HG03095 (cell line): ENCODE results near the gene USP48.
"Not testable (repeated sequence)": the region's sequence is repeated elsewhere in the genome, so short reads cannot be mapped to it uniquely, and the experiment has no call there.

Experiments
- ATAC-seq: cut with Tn5 transposase; IDR thresholded peaks from one replicate; pipeline ENCODE4 v1.9.1; 2021; ENCODE audit warnings: moderate library complexity; ENCODE audit not compliant: unreplicated experiment

USP48 gene

GRCh38 chr1:21705303-21705980, 77.5 kb downstream of the USP48 start:
- no peak for ATAC-seq

DNA sequence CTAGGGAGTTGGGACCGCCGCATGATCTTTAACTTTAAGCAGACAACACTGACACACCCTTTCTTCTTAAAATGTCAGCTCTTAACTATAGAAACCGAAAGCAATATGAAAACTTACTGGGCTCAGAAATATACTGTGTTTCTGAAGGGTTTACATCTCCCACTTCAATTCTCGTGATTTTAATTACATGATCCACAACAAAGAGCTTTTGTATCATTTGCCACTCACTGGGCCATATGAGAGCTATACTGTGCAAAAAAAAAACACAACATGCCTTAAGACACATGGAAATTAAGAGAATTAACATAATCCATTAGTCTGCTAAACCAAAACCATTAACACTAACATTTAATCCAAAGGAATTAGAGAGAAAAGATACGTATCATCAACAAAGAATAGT, 78.8 kb downstream of the USP48 start:
- no peak for ATAC-seq

- no peak for ATAC-seq
Measured at GRCh38 chr1:21703318-21703963, 79.5 kb downstream of the USP48 start.

GRCh38 chr1:21702780-21703179, 80.2 kb downstream of the USP48 start:
- ATAC-seq, result no peak

- no peak for ATAC-seq
Measured at GRCh38 chr1:21701401-21701800, 81.5 kb downstream of the USP48 start.

GRCh38 chr1:21700094-21700493, 82.9 kb downstream of the USP48 start:
- no peak for ATAC-seq

DNA sequence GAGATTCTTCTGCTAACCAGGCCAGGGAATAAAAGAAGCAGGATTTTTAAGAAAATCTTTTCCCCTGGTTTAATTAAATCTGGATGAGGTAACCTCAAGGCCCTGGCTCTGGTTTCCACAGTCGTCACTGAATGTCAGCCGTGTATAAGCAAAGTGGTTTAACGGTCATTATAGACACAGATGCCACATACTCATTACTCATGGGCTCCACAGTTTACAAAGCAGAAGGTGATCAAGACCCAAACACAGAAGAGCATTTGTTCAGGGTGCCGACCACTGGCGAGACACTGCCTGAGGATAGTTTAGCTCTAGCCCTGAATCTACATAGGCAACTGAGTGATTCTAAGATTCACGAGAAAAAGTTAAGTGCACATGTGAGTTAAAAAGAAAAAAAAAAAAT, 86.0 kb downstream of the USP48 start:
- no peak for ATAC-seq

DNA sequence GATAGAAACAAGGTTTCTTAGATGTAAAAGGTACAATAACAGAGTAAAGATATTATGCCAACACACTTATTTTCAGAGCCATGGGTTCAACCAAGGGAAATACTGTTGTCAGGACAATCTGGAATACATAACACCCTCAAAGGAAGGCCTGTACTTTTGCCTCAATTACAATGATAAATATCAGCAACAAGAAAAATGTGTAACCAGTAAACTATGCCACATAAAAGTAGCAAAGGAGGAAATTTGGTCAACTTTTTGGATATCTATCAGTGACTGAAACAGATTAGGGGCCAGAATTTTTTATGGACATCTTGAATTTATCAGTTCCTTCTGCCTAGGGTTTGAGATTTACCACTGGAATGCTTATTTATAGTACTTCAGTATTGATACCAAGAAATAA, 89.2 kb downstream of the USP48 start:
- no peak for ATAC-seq

GRCh38 chr1:21691739-21692138, 91.2 kb downstream of the USP48 start:
- no peak for ATAC-seq

DNA sequence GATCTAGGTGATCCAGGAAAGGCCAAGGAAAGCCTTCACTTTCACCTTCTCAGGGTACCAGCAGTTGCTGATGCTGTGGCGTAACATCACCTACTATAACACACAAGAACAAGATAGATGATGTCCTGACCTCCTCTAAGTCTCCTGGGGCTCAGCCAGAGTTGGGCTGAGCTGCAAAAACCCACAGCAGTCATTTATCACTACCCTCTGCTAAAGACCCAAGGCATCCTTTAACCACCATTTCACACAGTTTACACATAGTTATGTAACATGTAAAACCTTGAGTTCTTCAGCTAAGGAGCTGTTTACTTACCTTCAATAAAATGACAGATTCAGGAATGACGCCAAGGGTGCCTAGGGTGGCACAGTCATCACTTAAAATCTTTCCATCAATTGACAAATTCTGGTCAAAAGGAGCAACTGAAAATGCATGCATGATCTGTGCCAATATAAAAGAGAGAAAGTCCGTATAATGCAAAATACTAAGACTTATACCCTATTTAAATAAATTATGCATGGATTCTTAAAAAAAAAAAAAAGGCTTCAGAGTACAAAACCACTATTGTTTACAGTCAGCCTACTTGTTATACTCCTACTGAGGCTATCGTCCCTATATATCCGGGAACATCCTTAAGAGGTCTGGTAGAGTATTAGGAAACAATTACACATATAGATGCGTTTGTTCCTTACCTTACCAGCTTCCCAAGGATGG, 93.1 kb downstream of the USP48 start:
- ATAC-seq, result no peak

DNA sequence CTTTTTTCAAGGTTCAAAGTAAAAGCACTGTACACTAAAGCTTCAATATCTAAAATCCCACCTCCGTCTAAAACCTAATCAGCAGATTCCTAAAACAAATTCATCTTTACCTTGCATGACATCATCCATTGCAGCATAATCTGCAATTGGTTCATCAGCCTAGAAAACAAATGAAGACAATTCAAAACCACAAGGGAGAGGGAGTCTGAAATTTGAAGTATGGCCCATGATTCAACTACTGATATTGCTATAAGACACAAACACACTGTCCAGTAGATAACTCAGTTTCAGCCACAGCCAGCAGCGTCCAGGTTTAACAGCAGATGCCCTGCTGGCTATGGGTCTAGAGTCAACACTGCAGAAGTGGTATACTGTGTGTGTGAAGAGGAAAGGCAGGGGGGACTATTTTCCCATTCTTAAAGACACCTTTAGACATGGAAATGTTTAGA, 95.8 kb downstream of the USP48 start:
- no peak for ATAC-seq

DNA sequence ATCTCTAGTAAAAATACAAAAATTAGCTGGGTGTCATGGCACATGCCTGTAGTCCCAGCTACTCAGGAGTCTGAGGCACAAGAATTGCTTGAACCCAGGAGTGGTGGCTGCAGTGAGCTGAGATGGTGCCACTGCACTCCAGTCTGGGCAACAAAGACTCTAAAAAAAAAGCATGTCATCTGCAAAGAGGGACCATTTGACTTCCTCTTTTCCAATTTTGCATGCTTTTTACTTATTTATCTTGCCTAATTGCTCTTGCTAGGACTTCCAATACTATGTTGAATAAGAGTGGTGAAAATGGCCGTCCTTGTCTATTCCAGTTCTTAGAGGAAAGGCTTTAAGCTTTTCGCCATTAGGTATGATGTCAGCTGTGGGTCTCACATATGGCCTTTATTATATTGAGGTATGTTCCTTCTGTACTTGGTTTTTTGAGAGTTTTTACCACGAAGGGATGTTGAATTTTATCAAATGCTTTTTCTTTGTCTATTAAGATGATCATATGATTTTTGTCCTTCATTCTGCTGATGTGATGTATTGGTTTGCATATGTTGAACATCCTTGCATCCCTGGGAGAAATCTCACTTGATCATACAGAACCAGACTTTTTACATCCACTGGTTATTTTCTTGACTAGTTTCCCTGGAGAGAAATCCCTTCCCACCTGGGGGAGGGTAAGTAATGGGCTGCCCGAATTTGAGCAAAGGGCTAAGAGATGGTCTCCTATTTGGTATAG, 96.8 kb downstream of the USP48 start:
- no peak for ATAC-seq

GRCh38 chr1:21681426-21681825, 101.5 kb downstream of the USP48 start:
- no peak for ATAC-seq

GRCh38 chr1:21680918-21681317, 102.0 kb downstream of the USP48 start:
- ATAC-seq, result no peak

DNA sequence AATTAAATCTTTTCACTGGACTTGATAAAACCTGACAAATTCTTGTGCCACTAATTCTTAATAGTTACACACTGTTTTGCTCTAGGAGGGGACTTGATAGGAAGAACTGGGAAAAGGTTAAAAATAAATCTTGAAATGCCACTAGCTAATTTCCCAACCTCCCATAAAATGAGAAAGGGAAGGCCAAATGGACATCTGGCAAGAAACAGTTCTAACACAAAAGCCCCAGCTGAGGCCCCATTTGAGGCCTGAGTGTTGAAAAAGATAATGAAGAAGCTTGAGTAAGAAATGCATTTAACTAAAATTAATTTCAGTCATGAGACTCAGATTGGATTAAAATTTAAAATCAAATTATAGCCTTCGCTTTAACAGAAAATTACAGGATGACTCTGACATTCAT, 102.6 kb downstream of the USP48 start:
- no peak for ATAC-seq

GRCh38 chr1:21677168-21677567, 105.8 kb downstream of the USP48 start:
- no peak for ATAC-seq

DNA sequence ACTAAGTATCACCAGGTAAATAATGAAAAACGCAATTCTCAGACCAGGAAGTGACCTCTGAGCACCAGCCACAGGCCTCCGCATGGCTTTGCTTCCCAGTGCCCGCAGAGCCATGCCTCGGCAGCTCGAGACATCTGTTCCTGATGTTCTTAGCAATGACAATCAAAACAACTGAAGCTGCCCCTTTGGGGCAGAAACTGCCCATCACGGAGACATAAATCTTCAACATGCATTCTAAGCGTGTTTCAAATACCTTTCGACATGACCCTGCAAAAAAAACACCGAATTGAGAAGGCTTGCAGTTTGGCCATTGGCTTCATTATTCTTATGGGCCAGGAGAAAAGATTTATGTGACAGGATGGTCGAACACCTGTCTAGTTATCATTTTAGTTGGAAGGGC, 108.0 kb downstream of the USP48 start:
- no peak for ATAC-seq

- not testable (repeated sequence) for ATAC-seq
Measured at GRCh38 chr1:21673853-21674252, 109.1 kb downstream of the USP48 start.

DNA sequence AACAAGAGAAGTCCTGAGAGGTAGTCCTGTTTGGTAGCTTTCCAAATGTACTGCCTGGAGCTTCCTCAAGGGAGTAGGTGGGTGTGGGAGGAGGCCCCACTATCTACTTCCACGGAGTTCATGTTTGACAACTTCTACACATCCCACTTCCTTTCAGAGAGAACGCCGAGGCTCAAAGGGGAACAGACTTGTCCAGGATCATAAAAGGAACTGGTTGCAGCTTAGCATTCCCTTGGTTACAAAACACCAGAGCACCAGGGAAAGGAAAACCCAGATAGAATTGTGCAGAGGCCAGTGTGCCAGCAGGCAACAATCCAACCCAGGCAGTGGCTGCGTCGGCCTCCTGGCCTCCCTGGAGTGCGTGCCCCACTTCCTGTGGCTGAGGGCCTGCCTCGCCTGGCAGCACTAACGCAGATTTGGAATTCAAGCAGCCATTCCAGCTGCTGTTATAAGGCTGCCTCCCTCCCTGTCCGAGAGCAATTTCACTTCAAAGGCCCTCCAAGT, 109.6 kb downstream of the USP48 start:
- ATAC-seq, result no peak

DNA sequence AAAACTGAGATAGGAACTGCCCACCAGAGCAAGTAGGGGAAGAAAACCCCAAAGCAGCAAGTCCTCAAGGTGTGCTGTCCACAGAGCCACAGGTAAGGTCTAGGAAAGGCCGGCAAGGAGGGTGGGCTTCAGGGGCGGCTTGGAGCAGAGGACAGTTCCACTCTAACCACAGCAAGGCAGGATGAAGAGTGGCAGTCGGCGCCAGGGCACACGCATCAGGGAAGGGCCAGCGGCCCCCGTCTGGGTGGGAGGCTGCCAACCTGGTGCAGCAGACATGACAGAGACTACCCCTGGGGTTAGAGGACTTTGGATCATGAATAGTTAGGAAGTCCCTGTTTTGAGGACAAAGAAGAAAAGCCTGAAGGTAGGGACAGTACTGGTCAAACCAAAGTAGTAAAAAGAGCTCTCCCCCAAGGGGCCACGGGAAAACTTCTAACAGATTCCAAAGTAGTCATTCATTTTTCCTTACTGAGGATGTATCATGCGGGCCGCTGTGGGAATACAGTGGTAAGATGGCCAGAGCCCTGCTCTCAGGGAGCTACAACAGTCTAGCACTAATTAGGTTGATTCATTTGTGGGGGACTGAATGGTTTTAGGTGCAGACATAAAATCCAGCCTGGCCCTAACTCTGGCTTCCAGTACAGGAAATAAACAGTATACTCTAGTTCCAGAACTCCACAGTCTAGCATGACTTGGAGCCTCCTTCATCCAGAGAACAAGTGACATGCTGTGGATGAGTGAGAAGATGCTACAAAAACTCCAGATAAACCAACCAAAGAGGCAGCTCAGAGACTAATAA, 110.3 kb downstream of the USP48 start:
- no peak for ATAC-seq
